Fibroblast of lung (primary cell): ENCODE data around the gene CCDC183.

Source experiments
- CTCF ChIP-seq, 2 donors: IDR thresholded peaks in 1 of 2; conservative IDR thresholded peaks in 1 of 2; 1 replicate in 1 of 2; 2 replicates in 1 of 2; pipeline ENCODE4 v1.5.1; 2011 to 2012; ENCODE audit warnings: low read length in 2 of 2, control low read depth in 1 of 2, inconsistent platforms in 1 of 2, low read depth in 1 of 2, mild to moderate bottlenecking in 1 of 2
- EZH2 ChIP-seq: IDR thresholded peaks from 2 replicates; pipeline ENCODE4 v1.5.1; 2012; ENCODE audit warnings: low read length, control low read depth, mild to moderate bottlenecking; ENCODE audit errors: missing control alignments

- no peak for TF ChIP-seq CTCF (conservative IDR thresholded peaks at IDR 0.05 in 1 of 2, IDR thresholded peaks at IDR 0.05 in 1 of 2; ENCODE audit: low read depth in 1 of 2, low read length in 2 of 2)
- no peak for TF ChIP-seq EZH2
These were observed 42.0 kb upstream of the CCDC183 start for GRCh38 chr9:136754059-136754572.
